Activated CD8-positive, alpha-beta memory T cell treated with anti-CD3 and anti-CD28 coated beads, Interleukin-2, amount 50 U/mL, for 48 hours (primary cell): Measurements from ENCODE around the gene SPATA31E1.

Experiments
- DNase-seq: peaks from one replicate; pipeline ENCODE4 v3.0.0-alpha.2; 2020

The SPATA31E1 gene

DNA sequence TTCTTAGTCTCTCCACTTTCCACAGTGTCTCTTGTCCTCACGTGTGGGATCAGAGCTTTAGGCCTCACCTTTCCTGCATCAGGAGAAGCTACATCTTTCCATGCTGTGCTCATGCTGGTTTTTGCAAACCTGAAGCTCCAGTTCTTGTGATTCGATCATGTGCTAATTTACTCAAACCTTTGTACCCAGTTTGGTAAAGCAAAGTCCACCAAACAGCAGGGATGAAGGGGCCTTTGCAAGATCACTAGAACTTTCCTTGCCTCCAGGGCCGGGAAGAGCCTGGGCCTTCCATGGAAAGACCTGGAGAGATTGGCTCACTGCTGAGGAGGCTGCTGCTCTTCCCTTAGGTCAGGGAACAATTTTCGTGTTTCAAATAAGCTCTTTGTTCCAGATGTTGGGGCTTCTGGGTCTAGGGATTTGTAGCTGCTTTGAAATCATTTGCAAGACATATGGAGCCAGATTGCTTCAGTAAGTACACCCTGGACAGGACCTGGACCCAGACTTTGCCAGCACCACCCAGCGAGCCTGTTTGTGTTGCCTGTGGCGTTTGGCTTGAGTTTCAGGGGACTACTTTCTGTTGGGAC, 18.7 kb upstream of the SPATA31E1 start:
- no peak for DNase-seq

DNA sequence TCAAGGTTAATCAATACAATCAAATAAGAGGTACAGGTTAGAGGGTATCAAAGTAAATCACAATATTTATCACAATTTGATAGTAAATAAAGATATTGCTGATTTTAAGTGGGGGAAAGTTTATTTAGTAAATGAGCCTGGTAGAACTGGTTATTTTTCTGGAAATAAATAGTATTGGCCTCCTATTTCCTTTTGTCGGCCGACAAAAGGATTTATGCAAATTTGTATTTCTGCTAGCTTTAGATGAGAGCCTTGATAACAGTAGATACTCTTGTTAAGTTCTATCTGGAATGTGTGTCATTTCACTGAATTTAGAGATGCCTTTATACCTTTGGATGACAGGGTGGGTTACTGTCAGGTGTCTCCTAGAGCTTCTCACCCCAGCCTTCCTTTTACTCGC, 17.8 kb upstream of the SPATA31E1 start:
- DNase-seq = no peak

DNA sequence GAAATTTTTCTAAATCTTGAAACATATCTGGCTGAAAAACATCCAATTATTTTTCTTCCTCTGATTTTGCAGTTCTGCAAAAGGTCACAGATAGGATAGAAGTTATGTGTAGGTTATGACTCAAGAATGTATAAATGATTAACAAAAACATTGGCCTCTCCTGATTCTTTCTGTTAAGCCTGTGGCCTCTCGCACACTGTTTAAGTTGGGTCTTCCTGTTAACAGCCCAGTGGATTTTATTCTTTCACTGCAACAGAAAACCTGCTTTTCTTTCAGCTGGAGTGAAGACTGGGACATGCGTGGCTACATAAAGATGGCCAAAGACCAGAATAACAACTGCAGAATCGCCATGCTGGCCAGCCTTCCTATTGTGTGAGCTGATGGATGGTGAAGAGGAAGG, 17.1 kb upstream of the SPATA31E1 start:
- DNase-seq = no peak

DNA sequence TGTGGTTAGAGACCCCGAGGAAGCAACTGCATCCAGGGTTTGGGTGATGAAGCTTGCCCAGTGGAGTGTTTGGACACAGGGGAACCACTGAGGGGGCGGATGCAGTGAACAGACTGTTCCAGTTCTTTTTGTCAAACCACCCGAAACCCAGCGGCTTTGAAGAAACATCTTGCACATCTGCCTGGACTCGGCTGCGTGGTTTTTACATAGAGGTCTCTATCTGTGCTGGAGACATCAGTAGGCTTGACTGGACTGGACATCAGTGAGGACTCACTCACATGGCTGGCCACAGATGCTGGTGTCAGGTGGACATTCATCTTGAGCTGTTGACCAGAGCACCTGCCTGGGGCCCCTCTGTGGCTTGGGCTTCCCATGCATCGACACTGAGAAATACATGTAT, 15.3 kb upstream of the SPATA31E1 start:
- no peak for DNase-seq

DNA sequence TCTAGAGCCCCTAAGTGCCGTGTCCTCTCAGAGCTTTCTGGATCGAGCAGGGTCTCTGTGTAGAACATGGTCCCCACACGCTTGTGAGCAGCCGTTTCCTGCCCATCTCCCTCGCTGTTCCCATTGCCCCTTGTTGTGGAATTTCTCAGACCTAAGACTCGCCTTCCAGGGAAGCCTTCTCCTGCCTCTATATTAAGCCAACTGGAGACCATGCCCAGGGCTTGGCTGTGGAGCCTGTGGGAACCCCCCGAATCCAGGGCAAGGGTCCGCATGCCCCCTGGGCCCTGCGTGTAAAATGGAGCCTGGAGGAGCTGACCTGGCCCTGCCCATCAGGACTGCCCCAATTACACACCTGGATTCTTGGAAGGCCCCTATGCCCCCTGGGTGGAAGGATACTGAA, 14.5 kb upstream of the SPATA31E1 start:
- no peak for DNase-seq

DNA sequence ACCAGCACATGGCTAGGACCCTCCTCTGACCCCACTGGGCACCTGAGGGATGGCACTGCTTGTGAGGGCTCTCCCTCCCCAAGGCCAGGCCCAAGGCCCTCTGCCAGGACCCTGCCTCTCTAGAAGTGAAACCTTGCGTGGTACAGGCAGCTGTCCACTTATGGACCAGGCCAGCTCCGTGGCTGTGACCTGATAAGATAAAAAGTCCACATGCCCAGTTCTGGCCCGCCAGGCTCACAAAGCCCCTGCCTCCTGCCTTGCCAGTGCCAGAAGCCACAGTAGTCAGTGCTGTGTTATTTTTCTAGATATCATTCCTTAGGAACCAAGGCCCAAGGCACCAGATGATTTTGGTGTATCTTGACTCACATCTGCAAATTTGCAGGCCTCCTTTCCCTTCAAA, 14.0 kb upstream of the SPATA31E1 start:
- no peak for DNase-seq

DNA sequence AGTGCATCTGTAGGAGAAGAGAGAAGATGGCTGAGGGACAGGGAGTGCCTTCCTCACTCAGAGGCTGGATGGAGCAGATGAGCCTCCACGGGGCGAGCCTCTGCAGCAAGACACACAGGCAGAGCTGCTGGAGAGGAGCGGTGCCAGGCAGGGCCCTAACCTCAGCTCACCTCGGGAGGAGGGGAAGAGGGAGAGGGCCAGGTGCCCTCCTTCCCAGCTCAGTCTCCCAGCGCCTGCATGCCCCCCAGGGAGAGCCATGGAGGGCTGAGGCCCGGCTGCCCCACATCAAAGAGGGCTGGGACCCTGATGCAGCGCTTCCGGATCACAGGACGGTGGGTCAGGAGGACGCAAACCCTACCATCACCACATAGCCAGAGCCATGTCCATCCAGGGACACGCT, 13.6 kb upstream of the SPATA31E1 start:
- DNase-seq = peak; percentile 26

DNA sequence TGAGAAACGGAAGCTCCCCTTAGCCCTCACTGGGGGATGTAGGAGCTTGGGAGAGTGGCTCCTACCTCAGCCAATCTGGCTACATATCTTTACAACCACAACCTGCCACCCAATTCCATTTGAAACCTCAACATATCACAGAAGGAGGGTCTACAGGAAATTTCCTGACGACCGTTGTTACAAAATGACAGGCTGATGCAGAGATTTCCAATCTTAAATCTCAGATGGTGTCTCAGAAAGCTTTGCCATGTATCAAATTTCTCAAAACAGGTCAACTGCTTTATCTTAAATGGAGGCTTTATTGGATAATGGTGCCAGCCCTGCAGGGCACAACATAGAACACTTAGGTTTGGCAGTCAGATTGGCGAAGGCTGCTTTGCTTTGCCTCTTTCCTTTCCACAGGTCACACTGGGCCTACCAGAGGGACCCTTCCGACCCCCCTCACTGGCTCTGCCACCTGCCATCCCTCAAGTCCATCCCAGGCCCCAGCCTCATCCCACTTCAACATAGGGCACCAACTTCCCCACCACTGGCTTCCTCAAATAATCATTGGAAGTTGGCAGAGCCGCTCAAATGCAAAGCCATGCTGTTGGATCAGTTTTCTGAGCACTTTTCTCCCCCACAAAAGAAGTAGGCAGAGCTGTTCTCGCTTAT, 11.1 kb upstream of the SPATA31E1 start:
- peak; percentile 18 for DNase-seq

DNA sequence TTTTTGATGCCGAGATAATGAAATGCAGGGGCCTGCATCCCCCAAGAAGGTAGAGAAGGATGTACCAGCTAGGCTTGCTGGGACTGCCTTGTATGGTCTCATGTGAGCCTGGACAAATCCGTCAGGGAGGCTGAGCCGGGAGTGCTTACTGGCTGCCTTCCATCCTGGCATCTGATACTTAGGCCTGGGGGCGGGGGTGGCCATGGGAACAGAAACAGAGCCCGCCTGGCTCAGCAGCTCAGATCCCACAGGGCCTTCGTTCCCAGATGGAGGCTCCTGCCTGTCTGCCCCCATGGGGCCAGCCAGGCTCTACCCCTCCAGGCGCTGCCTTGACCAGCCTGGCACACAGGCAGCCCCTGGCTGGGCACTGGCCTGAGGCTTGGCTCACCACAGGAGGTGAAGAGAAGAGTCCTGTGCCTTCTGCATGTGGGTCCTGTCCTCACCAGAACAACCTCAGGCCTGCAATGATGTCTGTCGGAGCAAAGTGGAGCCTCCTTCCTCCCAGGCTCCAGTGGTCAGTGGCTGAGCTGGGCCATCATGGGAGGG, 10.5 kb upstream of the SPATA31E1 start:
- DNase-seq = peak; percentile 29

DNA sequence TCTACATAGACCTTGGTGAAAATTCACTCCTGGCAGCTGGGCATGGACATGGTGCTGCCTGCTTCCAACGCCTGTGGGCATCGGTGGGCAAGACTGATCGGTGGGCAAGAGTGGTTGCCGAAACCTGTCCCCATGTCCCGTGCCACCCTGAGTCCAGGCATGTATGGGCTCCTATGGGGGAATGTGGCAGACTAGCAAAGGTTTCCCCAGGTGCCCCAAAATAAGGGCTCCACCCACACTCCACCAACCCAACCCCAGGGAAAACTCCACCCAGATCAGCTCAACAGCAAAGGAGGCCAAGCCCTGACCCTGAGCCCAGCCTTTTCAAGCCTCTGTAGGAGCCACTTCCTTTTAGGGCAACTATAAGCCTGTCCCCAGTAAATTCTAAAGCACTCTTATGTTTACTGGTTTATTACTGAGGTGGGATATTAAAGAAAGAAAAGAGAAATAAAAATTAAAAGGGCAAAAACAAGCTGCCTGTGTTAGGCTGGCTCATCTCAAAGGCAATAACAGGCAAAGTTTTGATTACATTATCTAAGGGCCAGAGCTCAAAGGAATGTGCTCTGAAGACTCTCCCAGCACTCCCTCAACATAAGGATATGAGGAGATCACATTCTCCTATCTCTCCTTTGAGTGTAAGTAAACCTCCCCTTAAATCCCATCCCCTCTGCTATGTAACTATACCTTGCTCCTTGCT, 8.9 kb upstream of the SPATA31E1 start:
- DNase-seq = peak; percentile 23

DNA sequence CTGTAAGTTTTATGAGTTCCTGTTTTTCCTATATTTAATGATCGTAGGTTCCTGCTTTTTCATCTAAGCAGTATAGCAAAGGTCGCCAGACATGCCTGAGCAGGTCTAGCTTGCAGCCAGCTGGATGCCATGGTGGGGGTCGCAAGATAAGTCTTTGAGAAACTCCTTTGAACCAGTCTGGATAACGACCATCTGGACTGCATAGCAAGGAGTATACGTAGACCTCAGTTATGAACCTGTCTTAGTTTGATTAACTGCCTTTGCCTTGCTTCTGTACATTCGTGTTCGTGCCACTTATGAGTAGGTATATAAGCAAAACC, 8.4 kb upstream of the SPATA31E1 start:
- no peak for DNase-seq

DNA sequence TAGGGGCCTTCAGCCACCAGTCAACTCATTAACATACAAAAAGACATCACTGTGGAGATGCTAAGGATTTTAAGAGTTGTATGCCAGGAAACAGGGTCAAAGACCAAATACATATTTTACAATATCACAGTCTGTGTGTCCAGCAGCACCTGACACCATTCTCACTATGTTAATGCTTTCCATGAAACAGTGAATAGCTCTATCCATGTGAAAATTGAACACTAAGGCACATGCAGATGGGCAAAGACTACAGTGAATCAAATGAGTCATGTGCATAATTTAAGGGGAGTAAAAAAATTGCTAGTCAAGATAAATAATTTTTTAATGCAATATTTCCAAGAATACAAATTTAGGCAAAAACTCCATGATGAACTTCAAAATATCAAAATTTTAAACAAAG, 7.6 kb upstream of the SPATA31E1 start:
- no peak for DNase-seq

DNA sequence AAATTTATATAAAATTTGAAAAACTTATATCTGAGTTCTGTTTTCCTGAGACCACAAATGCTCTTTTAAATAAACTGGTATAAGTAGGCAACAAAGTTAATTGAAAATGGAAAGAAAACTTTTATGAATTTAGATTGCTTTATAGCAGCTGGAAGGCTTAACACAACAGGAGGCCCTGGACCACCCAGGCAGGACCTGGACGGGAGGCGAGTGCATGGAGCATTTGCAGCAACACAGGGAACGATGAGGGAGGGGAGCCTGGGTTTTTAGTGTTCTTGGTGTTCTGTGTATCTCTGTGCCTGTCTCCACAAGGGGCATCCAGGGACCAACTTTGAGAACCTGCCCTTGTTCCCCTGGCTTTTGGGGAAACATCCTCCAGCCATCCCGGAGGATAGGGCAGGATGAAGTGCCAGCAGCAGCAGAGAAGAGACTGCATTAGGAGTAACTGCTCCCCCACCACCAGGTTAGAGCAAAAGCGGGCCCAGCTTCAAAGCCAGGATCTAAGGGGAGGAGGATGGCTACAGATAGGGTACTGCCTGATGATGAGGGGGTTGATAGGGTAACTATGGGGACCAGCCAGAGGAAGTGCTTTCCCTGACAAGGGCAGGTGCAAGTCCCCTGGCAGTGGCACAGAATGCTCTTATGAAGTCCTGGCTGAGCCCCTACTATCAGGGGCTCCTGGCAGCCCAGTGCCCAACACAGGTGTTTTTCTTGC, 6.7 kb upstream of the SPATA31E1 start:
- DNase-seq = no peak

DNA sequence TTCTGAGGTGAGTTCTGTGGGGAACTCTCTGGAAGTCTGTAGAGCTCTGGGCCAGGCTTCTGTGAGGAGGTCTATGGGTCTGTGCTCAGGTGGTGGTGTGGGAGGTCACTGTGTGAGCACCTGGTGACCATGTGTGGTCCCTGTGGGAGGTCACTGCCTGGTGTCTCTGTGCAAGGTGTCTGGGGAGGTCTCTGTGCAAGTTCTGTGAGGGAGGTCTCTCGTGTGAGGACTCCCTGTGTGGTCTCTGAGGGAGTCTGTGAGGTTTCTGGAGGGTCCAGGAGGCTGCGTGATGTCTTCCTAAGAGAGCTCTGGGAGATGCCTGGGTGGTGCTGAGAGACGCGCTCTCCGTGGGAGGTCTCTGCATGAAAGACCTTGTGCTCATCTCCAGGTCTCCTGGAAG, 6.0 kb upstream of the SPATA31E1 start:
- peak; percentile 46 for DNase-seq

DNA sequence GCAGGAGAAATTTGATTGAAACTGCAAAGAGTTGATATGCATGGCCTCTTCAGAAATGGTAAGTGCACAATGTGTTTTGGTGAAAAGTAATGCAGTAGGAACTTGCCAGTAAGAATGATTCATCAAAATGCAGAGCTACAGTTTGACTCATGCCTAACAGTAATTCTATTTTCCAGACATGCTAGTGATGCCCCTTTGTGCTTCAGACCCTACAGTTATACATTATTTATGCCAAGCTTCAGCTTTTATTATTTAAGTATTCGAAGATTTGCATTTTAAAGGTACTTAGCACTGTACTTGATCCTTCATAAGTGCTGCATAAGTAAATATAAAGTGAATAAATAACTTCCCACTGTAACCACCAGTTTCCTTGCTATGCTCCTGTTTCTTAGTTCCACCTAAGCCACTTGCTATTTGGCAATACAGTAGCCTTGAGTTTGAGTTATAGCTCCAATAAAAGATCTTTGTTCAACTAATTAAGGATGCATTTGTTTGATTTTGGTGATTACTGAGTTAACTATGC, 3.6 kb upstream of the SPATA31E1 start:
- DNase-seq = no peak

DNA sequence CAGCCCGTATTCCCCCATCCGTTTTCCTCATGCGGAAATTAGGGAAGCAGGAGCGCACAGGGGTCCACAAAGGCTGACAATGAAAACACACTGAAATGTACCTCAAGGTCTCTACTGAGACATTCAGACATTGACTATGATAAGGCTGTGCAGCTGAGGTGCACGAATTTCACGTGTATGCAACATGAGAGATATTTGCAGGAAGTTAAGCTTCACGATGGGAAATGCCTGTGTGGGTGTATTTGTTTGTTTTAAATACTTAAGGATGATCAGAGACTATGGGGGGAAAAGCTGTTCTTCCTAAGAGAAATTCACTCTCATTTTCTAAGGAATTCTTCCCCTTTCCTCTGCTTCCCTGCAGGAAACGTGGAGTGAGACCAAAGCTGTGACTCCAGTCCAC, 2.6 kb upstream of the SPATA31E1 start:
- no peak for DNase-seq

DNA sequence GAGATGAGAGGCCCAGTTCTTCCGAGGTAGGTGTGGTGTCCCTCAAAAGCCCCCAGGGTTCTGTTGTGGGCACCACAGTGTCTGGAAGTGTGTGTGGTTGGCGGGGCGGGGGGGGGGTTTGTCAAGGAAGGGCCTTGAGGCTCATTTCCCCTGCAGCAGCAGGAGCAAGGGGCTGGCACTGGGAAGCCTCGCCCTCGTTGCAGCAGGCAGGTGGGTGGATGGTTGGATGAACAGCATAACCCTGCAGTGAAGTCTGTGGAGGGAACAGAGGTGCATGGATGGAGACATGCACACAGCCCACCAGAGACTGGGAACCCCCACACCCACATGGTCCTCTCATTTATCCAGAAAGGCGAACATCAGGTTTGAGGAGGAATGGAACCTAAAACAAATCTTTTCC, 2.0 kb upstream of the SPATA31E1 start:
- no peak for DNase-seq

DNA sequence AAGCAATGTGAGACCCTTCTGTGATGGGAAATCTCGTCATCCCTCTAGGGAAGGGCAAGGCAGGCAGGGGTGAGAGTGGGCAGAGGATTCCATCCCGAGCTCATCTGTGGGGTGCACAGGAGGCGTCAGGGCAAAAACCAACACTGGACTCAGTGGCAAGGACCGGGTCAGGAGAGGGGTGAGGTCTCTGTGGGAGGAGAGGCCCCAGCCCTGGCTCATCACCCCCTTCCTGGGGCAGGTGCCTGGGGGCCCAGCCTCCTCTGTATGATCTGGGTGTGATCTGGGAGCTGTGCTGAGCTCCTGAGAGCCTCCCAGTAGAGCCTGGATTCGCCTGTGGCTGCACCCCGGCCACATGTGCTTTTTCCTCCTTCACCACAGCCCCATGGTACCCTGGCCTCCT, 597 bp downstream of the SPATA31E1 start:
- DNase-seq = peak; percentile 38

DNA sequence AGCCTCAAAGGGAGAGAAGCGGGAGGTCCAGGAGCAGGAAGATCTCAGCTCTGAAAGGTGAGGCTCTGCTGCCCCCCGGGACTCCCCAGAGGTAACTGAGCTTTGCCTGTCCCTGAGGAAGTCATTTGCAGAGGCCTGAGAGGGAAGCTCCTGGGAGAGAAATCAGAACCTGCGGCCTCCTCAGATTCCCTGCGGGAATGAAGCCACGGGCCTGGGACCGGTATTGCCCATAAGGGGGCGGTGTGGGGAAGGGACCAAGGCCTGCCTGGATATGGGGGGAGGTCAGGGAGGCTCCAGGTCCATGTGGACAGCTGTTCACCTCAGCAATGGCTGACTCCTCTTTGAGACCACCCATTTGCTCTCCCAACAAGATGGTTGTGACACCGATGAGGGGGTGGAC, 1.3 kb downstream of the SPATA31E1 start:
- peak; percentile 36 for DNase-seq

DNA sequence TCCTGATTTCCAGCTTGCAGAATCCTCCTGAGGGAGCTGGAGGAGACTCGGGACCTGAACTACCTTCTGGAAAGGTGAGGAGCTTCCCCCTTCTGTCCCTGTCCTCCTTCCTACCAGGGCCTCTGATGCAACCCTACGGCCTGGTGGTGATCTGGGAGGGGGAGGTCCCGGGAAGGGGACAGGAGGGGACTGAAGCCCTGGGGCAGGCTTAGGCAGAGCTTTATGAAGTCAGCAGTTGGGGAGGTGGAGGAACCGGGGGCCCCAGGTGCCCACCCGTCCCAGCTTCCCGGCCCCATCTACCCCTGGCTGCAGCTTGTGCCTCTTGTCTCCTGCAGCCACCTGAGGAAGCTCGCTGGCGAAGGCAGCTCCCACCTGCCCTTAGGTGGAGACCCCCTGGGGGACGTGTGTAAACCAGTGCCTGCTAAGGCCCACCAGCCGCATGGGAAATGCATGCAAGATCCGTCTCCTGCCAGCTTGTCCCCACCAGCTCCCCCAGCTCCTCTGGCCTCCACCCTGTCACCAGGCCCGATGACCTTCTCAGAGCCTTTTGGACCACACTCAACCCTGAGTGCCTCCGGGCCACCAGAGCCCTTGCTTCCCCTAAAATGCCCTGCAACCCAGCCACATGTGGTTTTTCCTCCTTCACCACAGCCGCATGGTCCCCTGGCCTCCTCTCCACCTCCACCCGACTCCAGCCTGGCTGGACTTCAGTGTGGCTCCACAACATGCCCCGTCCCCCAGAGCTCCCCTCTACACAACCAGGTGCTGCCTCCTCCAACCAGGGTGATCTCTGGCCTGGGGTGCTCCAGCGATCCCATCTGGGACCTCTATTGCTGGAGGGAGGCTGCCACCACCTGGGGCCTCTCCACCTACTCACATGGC, 2.1 kb downstream of the SPATA31E1 start:
- peak; percentile 43 for DNase-seq

DNA sequence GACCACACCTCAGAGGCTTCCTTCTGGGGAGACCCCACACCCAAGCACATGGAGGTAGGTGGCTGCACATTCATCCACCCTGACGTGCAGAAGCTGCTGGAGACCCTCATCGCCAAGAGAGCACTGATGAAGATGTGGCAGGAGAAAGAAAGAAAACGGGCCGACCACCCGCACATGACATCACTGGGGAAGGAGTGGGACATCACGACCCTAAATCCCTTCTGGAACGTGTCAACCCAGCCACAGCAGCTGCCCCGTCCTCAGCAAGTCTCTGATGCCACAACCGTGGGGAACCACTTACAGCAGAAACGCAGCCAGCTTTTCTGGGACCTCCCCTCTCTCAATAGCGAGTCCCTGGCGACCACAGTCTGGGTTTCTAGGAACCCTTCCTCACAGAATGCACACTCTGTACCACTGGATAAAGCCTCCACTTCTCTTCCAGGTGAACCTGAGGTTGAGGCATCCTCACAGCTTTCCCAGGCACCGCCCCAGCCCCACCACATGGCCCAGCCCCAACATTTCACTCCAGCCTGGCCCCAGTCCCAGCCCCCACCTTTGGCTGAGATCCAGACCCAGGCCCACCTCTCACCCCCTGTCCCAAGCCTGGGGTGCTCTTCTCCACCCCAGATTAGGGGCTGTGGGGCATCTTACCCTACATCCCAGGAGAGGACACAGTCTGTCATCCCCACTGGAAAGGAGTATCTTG, 3.0 kb downstream of the SPATA31E1 start:
- peak; percentile 41 for DNase-seq
